HK-2 (cell line): ENCODE measurements around the gene ROBO4.
A peak's percentile ranks its signal among the peaks of the same experiment; 100 is the strongest.

ENCODE experiments used
- DNase-seq: peaks from one replicate; pipeline ENCODE4 v3.0.0-alpha.2; 2018; ENCODE audit not compliant: unreplicated experiment

ROBO4 gene

DNA sequence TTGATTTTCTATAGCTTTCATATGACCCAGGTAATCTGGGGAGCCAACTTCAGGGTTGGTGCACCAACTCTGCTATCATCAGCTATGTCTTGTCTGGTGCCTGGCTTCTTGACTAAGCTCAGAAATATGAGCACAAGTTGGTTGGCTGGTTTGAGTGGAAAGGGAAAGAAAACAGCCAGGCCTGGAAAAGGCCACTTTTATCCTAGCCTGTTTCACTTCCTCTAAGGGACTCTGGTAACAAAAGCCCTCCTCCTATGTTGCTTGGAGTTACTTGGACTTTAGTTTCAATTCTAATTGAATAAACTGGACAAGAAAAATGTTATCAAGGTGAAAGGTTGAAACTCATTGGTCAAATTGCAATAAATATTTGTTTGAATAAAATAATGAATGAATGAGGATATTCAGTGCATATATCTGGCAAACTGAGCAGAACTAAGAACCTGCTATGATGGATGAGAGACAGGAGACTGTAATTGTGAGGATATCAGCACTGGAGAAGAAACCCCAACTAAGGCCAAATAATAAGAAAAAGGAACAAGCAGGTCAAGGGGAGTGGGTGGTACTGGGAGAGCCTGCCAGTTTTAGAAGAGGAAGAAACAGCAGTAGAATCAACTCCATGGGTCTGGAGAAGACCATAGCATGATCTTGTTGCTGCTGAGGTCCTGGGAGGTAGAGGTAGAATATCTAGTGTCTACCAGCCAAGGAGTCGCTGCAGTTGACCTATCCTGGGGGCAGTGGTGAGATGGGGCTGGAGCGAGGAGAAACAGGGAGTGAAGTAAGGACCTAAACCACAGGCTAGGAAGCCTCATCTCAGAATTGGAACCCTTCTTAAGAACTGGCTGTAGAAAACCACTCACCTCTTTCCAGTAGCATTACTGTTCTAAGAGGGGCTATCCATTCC, 8.2 kb downstream of the ROBO4 start:
- no peak for DNase-seq

- no peak for DNase-seq
These were observed 10.0 kb downstream of the ROBO4 start for GRCh38 chr11:124887667-124888013.

DNA sequence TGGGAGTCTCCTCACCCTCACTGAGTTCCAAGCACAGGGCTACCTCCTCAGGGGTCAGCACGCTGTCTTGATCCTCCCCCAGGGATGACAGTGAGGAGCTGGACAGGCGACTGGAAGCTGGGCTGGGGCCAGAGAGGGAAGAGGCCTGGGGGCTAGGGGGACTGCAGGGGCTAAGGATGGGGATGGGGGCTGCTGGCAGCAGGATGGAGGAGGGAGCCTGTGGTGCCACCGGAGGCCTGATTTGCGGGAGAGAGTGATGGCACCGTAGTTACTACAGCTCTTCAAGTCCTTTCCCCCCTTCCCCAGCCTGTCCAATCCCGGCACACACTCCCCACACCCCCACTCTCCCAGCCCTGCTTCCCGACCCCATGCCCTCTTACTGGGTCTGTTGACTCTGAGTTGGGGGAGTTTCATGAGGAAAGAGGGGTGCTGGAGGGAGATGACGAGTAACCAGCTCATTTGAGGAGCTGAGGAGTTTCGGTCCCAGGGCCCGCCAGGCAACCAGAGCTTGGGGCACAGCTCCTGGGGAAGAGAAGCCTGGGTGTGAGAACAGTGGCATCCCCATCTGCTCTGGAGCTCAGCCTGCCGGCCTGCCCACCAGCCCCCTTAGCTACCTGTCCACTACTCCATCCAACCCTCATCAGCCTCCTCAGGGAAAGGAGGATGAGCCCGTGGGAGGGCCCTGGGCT, 10.5 kb downstream of the ROBO4 start:
- no peak for DNase-seq

DNA sequence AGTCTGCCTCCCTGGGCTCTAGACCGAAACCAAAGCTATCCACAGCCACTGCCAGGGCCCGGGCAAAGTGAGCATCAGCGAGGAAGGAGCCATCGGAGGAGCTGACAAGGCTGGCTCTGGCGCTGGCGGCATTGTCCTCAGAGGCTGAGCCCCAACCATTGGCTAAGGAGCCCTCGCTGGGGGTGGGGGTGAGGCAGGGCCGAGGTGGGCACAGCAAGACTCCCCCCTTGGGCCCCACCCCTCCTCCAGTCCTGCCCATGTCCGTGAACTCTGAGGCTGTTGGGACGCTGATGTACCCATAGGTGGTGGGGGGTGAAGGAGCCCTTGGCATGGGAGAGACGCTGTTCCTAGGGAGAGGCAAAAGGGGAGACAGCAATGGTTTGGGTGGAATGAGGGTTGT, 11.2 kb downstream of the ROBO4 start:
- no peak for DNase-seq

- DNase-seq = no peak
These were observed 12.7 kb downstream of the ROBO4 start for GRCh38 chr11:124884869-124885479.

GRCh38 chr11:124884340-124884739, 13.3 kb downstream of the ROBO4 start:
- DNase-seq = no peak

GRCh38 chr11:124882339-124883071, 15.2 kb downstream of the ROBO4 start:
- DNase-seq = no peak

DNA sequence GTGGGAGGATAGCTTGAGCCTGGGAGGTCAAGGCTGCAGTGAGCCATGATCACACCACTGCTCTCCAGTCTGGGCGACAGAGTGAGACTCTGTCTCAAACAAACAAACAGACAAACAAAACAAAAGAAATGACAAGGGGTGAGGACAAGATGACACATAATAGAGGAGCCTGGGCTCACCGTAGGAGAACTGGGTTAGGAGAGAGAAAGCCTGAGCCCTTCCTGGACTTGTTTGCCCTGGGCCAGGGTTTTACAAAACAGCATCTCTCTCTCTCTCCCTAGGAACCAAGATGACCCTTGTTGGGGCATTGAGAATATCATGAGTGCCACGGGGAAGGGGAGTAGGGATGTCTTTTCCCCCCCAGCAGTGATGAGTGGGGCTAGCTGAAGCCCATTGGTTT, 16.7 kb downstream of the ROBO4 start:
- no peak for DNase-seq

DNA sequence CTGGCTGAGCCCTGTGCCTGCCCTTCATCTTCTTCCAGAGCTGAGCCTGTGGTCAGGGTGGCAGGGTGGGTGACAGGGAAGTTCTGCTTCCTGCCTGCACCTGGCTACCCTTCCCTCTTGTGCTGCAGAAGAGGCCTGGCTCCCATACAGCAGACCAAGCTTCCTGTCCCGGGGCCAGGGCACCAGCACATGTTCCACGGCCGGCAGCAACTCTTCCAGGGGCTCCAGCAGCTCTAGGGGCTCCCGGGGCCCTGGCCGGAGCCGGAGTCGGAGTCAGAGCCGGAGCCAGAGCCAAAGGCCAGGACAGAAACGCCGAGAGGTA, 17.4 kb downstream of the ROBO4 start:
- no peak for DNase-seq

GRCh38 chr11:124879493-124880289, 18.0 kb downstream of the ROBO4 start:
- no peak for DNase-seq

- DNase-seq = no peak
These were observed 18.7 kb downstream of the ROBO4 start for GRCh38 chr11:124878759-124879492.

- DNase-seq = no peak
These were observed 19.5 kb downstream of the ROBO4 start for GRCh38 chr11:124877910-124878758.

DNA sequence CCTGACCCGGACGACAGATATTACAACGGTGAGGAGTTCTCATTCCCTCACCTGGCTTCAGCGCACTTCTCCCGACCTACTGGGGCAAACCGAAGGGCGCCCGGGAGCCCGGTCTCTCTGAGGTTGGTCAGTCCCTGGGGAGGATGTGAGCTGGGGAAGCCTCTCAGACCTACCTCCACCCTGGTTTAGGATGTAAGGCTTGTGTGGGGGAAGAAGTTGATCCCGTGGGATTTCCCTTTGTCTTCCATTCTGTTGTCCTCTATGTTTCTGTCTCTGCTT, 20.1 kb downstream of the ROBO4 start:
- DNase-seq = no peak

GRCh38 chr11:124876818-124877630, 20.6 kb downstream of the ROBO4 start:
- no peak for DNase-seq

DNA sequence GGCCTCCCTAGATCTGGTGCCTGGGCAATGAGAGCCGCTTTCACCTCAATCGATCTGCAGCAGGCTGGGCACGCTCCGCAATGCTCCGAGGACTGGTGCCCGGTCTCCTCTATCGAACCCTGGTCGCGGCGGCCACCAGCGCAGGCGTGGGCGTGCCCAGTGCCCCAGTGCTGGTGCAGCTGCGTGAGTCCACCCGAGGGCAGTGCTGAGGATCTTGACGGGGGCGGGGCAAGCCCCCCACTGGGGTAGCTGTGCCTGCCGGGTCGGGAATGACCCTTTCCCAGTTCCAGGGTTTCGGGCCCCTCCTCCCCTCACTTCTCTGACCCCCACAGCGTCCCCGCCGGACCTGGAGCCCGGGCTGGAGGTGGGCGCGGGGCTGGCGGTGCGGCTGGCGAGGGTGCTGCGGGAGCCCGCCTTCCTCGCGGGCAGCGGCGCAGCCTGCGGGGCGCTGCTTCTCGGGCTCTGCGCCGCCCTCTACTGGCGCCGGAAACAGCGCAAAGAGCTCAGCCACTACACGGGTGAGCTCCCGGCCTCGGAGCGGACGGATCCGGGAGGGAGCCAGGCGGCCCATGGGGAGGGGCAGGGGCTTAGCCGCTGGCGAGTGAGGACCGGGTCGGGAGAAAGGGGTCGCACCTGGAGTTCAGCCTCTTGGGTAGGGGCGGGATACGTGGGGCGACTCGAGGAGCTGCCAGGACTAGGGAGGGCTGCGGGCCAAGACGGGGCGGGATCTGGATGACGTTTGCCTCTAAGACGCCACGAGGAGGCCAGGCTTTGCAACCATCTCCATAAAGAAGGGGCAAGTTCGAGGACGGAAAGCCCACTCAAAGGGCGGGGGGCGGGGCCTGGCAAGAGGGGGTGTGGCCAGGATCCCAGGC, 21.5 kb downstream of the ROBO4 start:
- peak; percentile 88 for DNase-seq

GRCh38 chr11:124875401-124875800, 22.3 kb downstream of the ROBO4 start:
- DNase-seq = no peak

GRCh38 chr11:124874571-124875255, 23.0 kb downstream of the ROBO4 start:
- no peak for DNase-seq

DNA sequence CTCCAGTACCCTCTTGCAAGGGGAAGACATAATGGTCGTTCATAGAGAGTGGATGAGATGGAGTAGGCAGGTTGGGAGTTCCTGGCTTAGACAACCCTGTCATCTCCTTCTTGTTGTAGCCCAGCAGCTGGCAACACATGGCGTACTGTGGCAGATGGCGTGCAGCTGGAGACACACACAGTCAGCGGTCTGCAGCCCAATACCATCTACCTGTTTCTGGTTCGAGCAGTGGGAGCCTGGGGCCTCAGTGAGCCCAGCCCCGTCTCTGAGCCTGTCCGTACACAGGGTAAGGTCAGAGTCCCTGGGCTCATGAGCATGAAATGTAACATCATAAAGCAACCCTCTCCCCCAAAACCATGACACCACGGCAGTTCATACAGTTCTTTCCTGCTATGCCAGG, 23.7 kb downstream of the ROBO4 start:
- DNase-seq = no peak
